ENCODE results near the gene RPP30. TPM values are rescaled to one million over a fixed set of nuclear protein-coding genes. Genes with fewer than 3 reads are reported as not detected.

Gene RPP30
- total RNA-seq, 1 experiment from 2014 or later: 56.8 TPM

DNA sequence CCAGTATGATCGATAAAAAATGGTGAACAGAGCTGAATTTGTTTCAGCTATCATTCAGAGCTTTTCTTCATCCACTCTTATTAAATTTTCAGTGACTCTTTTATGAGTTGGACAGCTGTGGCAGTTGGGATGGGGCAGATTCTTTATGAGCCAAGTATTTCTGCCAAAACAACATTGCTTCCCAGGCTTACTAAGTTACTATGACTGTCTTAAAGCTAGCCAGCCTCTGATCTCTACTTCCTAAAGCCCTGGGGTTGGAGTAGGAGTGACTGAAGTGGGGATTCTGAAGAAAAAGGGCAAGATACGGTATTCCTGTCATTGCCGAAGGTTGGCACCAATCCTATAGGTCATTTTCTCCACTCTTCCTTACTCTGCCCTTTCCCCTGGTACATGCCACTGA, 12.7 kb downstream of the RPP30 start:
- BruUV-seq (replicated peaks): no TSS peak
- ATAC-seq: no peak
- H3K36me3 ChIP-seq (ENCODE audit: control insufficient read depth in 1 of 2, insufficient read depth in 2 of 2, low read length in 2 of 2): peaks cover 40 to 55% of the 10 kb centered on the region in 2 experiments
- DNase-seq (ENCODE audit: low read depth, low spot score): no peak
- no peaks in the 10 kb centered on the region for H3K9me2 ChIP-seq (ENCODE audit: insufficient read depth)
- CTCF ChIA-PET: interaction anchor here (1.5 kb wide), 1 partner anchor 412 kb away, joined by 3 read pairs; no protein-coding TSS in a partner anchor
- intact Hi-C loops (cut with micrococcal nuclease): loop anchor here (10.0 kb wide), 2 partner anchors 860 to 1030 kb away; no protein-coding TSS in a partner anchor
- POLR2A ChIA-PET: no interaction called here
- H3K27ac ChIP-seq (ENCODE audit: low read depth, low read length): no peak overlapping the region
- H3K27me3 ChIP-seq (ENCODE audit: insufficient read depth, low read length): no peaks in the 10 kb centered on the region
- no peaks in the 10 kb centered on the region; a peak in 1 of 4 replicates for H3K4me1 ChIP-seq (ENCODE audit: control insufficient read depth in 1 of 2, insufficient read depth in 2 of 2, low read length in 2 of 2)
- RAD21 ChIA-PET (ENCODE audit: low non-redundant PET in 1 of 2, low total read pairs in 2 of 2, uncharacterized antibody in 2 of 2, unreplicated experiment in 2 of 2): no interaction called here
- no peak overlapping the region for H3K4me2 ChIP-seq (ENCODE audit: low read length)
- H3K9ac ChIP-seq (ENCODE audit: low read length): no peak overlapping the region
- H3K9me3 ChIP-seq (ENCODE audit: control insufficient read depth in 1 of 2, insufficient read depth in 1 of 2, low read depth in 1 of 2, low read length in 2 of 2): no peaks in the 10 kb centered on the region
- H3K79me2 ChIP-seq (ENCODE audit: insufficient read depth, low read length): no peaks in the 10 kb centered on the region
- TF ChIP-seq TCF7L2 (IDR thresholded peaks at IDR 0.05; ENCODE audit: borderline replicate concordance, extremely low read depth, insufficient read depth, insufficient read length): no peak
- TF ChIP-seq, protein P1, sequence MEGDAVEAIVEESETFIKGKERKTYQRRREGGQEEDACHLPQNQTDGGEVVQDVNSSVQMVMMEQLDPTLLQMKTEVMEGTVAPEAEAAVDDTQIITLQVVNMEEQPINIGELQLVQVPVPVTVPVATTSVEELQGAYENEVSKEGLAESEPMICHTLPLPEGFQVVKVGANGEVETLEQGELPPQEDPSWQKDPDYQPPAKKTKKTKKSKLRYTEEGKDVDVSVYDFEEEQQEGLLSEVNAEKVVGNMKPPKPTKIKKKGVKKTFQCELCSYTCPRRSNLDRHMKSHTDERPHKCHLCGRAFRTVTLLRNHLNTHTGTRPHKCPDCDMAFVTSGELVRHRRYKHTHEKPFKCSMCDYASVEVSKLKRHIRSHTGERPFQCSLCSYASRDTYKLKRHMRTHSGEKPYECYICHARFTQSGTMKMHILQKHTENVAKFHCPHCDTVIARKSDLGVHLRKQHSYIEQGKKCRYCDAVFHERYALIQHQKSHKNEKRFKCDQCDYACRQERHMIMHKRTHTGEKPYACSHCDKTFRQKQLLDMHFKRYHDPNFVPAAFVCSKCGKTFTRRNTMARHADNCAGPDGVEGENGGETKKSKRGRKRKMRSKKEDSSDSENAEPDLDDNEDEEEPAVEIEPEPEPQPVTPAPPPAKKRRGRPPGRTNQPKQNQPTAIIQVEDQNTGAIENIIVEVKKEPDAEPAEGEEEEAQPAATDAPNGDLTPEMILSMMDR (IDR thresholded peaks at IDR 0.05 in 2 of 3, conservative IDR thresholded peaks at IDR 0.05 in 1 of 3; ENCODE audit: borderline replicate concordance in 1 of 3, insufficient read depth in 1 of 3, low read depth in 2 of 3, low read length in 2 of 3): no peak
- no peak overlapping the region for H2AFZ ChIP-seq (ENCODE audit: low read depth, low read length, poor library complexity, severe bottlenecking)
- no peaks in the 10 kb centered on the region; the same call in 1 of the 2 replicates for H4K20me1 ChIP-seq (ENCODE audit: insufficient read depth)
- H3K4me3 ChIP-seq (replicated peaks in 1 of 2; ENCODE audit: low read depth in 1 of 2, low read length in 2 of 2): no peak overlapping the region

- Histone ChIP-seq H3K4me3 (replicated peaks in 1 of 2; ENCODE audit: low read depth in 1 of 2, low read length in 2 of 2) (no peak overlapping the region), H3K9me3 (ENCODE audit: control insufficient read depth in 1 of 2, insufficient read depth in 1 of 2, low read depth in 1 of 2, low read length in 2 of 2) (no peaks in the 10 kb centered on the region), H3K9me2 (ENCODE audit: insufficient read depth) (no peaks in the 10 kb centered on the region), H3K27me3 (ENCODE audit: insufficient read depth, low read length) (no peaks in the 10 kb centered on the region), H3K4me2 (ENCODE audit: low read length) (no peak overlapping the region), H2AFZ (ENCODE audit: low read depth, low read length, poor library complexity, severe bottlenecking) (no peak overlapping the region), H3K27ac (ENCODE audit: low read depth, low read length) (no peak overlapping the region), H3K9ac (ENCODE audit: low read length) (no peak overlapping the region), H3K36me3 (ENCODE audit: control insufficient read depth in 1 of 2, insufficient read depth in 2 of 2, low read length in 2 of 2) (peaks cover 36 to 52% of the 10 kb centered on the region in 2 experiments), H3K4me1 (ENCODE audit: control insufficient read depth in 1 of 2, insufficient read depth in 2 of 2, low read length in 2 of 2) (no peaks in the 10 kb centered on the region; a peak in 1 of 4 replicates), H3K79me2 (ENCODE audit: insufficient read depth, low read length) (no peaks in the 10 kb centered on the region), H4K20me1 (ENCODE audit: insufficient read depth) (no peaks in the 10 kb centered on the region)
- ChIA-PET POLR2A (no interaction called here), CTCF (no interaction called here), RAD21 (ENCODE audit: low non-redundant PET in 1 of 2, low total read pairs in 2 of 2, uncharacterized antibody in 2 of 2, unreplicated experiment in 2 of 2) (no interaction called here)
- intact Hi-C loops (cut with micrococcal nuclease): loop anchor here (10.0 kb wide), 2 partner anchors 860 to 1030 kb away; no protein-coding TSS in a partner anchor
- TF ChIP-seq POLR2AphosphoS5 (IDR thresholded peaks at IDR 0.05; ENCODE audit: low read depth, low read length) (no peak), SRF (IDR thresholded peaks at IDR 0.05; ENCODE audit: low read depth) (no peak), EZH2phosphoT487 (IDR thresholded peaks at IDR 0.05; ENCODE audit: borderline replicate concordance) (no peak), FOSL1 (IDR thresholded peaks at IDR 0.05; ENCODE audit: low read depth) (no peak), CBX3 (IDR thresholded peaks at IDR 0.05; ENCODE audit: low read depth) (no peak), ZBTB33 (IDR thresholded peaks at IDR 0.05; ENCODE audit: extremely low read depth, insufficient replicate concordance, low read length) (no peak), ZFX (IDR thresholded peaks at IDR 0.05) (no peak), POLR2A (IDR thresholded peaks at IDR 0.05; ENCODE audit: borderline replicate concordance, extremely low read depth, insufficient read depth, insufficient read length) (no peak), EGR1 (IDR thresholded peaks at IDR 0.05; ENCODE audit: low read depth) (no peak), YY1 (IDR thresholded peaks at IDR 0.05; ENCODE audit: extremely low read depth, insufficient replicate concordance, low read depth, low read length) (no peak), SP1 (IDR thresholded peaks at IDR 0.05; ENCODE audit: low read depth) (no peak)
- DNase-seq (ENCODE audit: low read depth, low spot score) (no peak), ATAC-seq (no peak)
- no TSS peak for BruUV-seq (replicated peaks)
These were observed 13.4 kb downstream of the RPP30 start for GRCh38 chr10:90885176-90885575.

All from HCT116 (cell line).